SU-DHL-6 (cell line): ENCODE results near the gene PFDN2.

Source experiments
- CTCF ChIP-seq: fragments of 200-600 bp; sonication (generic); IDR thresholded peaks from one replicate; pipeline ENCODE4 v1.5.1; 2017; ENCODE audit warnings: antibody characterized with exemption, mild to moderate bottlenecking, low read length, moderate library complexity; ENCODE audit not compliant: insufficient read depth, poor library complexity, severe bottlenecking
- EZH2phosphoT487 ChIP-seq: fragments of 200-600 bp; sonication (generic), shearing (Covaris generic); conservative IDR thresholded peaks from 2 replicates; pipeline ENCODE4 v1.6.1; 2018; ENCODE audit warnings: mild to moderate bottlenecking, antibody characterized with exemption, low read length, moderate library complexity, mixed read lengths

- no peak for TF ChIP-seq CTCF
- no peak for TF ChIP-seq EZH2phosphoT487
Observed at GRCh38 chr1:161158316-161159010, 40.6 kb upstream of the PFDN2 start.
